LNCAP (cell line): Measurements from ENCODE around the gene APPBP2.

Source experiments
- CTCF ChIP-seq: fragments of 450-650 bp; IDR thresholded peaks from 2 replicates; pipeline ENCODE4 v1.5.1; 2017; ENCODE audit warnings: mild to moderate bottlenecking

Gene APPBP2

GRCh38 chr17:60403523-60403810 is 122.6 kb downstream of the APPBP2 start:
- TF ChIP-seq CTCF, result no peak

- no peak for TF ChIP-seq CTCF
These were observed 124.2 kb downstream of the APPBP2 start for GRCh38 chr17:60401819-60402218.

GRCh38 chr17:60398227-60398959 is 127.6 kb downstream of the APPBP2 start:
- TF ChIP-seq CTCF, result no peak

- no peak for TF ChIP-seq CTCF
These were observed 129.6 kb downstream of the APPBP2 start for GRCh38 chr17:60396412-60396811.

GRCh38 chr17:60395508-60396065 is 130.5 kb downstream of the APPBP2 start:
- TF ChIP-seq CTCF, result no peak

- TF ChIP-seq CTCF, result no peak
These were observed 132.0 kb downstream of the APPBP2 start for GRCh38 chr17:60393840-60394723.
